ENCODE measurements around the gene EMB.
"Not testable (repeated sequence)": the region's sequence is repeated elsewhere in the genome, so short reads cannot be mapped to it uniquely, and the experiment has no call there.

Gene EMB

DNA sequence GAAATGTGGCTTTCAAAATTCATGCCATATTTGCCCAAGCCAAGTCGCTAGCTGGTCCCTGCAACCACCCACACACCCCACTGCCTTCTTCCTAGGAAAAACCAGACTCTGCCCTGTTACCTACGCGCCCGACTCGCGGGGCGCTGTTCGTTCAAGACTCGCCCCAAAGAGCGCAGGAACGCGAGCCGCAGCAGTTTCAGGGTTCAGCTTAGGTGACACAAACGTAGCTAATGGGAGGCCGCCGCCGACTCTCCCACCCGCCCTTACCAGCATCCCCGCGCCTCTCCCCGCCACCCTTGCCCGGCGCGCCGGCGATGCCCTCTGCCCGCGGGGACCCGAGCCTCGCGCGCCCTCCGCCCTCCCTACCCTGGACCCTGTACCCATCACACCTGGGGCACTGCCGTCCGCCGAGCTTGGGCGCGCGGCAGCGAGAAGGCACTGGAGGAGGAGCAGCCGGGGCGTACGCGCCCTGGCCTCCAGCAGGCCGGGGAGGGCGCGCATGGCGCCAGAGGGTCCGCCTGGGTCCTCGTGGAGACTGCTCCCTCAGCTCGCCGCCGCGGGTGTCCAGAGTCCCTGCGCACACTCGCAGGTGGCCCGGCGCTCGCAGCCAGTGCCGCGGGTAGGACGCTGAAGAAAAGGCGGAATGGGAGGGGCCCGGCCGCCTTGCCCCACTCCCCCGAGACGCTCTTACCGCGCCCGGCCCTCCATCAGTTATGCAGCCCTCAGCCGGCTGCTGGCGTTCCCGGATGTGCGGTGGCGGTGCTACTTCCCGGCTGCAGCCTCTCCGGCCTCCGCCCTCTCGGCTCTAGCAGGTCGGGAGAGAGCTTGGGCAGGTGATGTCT, at the start of gene EMB:
EMB (minus strand) TSS at position 638 of the 842 bp plus-strand sequence; CDS start at position 501, 137 bp downstream.
- DNase-seq (ENCODE audit: low read depth in 2 of 2), result peak; percentile 70 to 79

GRCh38 chr5:50489491-50489890, 48.4 kb upstream of the EMB start:
- peak in 1 of 2 donors; percentile 2 for DNase-seq (ENCODE audit: low read depth in 2 of 2)

GRCh38 chr5:50478790-50479189, 37.7 kb upstream of the EMB start:
- DNase-seq (ENCODE audit: low read depth in 2 of 2), result not testable (repeated sequence)

DNA sequence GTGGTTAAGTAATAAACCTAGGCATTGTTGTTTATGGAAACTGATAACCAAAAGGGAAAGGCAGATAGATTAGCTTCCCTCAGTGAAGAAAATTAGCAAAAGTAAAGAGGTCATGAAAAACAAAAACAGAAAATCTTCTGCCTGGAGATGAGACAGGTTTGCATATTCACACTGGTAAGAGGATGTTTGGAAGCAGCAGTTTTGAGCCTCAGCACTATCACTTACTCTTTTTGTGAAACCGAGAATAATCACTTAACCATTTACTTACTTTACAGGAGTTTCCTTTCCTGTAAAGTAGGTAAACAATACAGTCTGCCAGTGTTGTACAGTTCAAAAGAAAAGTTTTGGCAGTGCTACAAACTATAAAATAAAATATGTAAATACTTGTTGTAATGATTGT, 35.5 kb upstream of the EMB start:
- DNase-seq (ENCODE audit: low read depth in 2 of 2), result no peak

DNA sequence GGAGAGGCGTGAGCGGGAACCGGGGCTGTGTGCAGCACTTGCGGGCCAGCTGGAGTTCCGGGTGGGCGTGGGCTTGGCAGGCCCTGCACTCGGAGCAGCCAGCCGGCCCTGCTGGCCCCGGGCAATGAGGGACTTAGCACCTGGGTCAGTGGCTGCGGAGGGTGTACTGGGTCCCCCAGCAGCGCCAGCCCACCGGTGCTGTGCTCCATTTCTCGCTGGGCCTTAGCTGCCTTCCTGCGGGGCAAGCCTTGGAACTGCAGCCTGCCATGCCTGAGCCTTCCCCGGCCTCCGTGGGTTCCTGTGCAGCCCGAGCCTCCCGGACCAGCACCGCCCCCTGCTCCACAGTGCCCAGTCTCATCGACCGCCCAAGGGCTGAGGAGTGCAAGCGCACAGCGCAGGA, 23.9 kb upstream of the EMB start:
- DNase-seq (ENCODE audit: low read depth in 2 of 2), result not testable (repeated sequence)

DNA sequence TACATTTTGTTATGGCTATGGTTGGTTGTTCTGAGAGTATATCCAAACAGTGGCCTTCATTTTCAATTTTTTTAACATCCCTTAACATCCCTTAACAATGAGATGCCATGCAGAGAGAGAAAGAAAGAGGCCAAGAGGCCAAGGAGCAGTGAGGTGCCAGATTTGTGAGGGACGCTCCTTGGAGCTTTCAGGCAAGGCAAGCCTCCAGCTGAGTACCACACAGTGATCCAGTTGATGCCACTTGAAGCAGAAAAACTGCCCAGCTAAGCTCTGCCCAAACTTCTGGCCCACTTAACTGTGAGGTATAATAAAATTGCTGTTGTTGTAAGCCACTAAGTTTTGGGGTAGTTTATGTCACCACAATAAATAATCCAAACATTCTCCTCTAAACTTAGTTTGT, 22.6 kb upstream of the EMB start:
- no peak for DNase-seq (ENCODE audit: low read depth in 2 of 2)

DNA sequence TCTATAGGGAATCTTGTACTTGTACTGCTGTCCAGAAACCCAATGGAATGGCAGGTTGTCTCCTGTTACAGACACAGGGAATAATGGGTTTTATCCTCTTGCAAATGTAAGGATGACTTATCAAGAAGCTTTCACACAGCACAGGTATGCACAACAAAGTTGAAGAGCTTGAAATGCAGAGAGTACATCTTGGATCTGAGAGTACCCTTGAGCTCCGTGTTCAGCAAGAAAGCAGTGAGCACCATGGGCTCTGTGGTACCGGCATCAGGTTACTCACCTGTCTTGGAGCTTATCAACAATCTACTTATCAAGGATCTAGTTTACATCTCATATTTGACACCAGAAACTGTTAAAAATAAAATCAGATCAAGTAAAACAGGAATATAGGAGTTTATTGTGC, 22.0 kb upstream of the EMB start:
- no peak for DNase-seq (ENCODE audit: low read depth in 2 of 2)

- not testable (repeated sequence) for DNase-seq (ENCODE audit: low read depth in 2 of 2)
These were observed 21.5 kb upstream of the EMB start for GRCh38 chr5:50462579-50462978.

DNA sequence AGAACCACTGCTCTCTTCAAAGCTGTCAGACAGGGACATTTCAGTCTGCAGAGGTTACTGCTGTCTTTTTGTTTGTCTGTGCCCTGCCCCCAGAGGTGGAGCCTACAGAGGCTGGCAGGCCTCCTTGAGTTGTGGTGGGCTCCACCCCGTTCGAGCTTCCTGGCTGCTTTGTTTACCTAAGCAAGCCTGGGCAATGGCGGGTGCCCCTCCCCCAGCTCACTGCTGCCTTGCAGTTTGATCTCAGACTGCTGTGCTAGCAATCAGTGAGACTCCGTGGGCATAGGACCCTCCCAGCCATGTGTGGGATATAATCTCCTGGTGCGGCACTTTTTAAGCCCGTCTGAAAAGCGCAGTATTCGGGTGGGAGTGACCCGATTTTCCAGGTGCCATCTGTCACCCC, 17.3 kb upstream of the EMB start:
- DNase-seq (ENCODE audit: low read depth in 2 of 2), result not testable (repeated sequence)

GRCh38 chr5:50449241-50449640, 8.2 kb upstream of the EMB start:
- not testable (repeated sequence) for DNase-seq (ENCODE audit: low read depth in 2 of 2)

- no peak for DNase-seq (ENCODE audit: low read depth in 2 of 2)
These were observed 6.9 kb upstream of the EMB start for GRCh38 chr5:50447941-50448340.

DNA sequence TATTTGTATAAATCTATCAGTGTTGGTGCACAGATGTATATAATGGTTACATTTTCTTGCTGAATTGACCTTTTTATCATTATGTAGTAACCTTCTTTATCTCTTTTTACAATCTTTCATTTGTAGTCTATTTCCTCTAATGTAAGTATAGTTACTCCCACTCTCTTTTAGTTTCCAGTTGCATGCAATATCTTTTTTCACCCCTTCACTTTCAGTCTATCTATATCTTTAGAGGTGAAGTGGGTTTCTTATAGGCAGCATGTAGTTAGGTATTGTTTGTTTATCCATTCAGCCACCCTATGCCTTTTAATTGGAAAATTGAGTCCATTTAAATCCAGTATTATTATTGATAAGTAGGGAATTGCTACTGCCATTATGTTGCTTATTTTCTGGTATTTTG, 6.1 kb upstream of the EMB start:
- DNase-seq (ENCODE audit: low read depth in 2 of 2), result no peak

DNA sequence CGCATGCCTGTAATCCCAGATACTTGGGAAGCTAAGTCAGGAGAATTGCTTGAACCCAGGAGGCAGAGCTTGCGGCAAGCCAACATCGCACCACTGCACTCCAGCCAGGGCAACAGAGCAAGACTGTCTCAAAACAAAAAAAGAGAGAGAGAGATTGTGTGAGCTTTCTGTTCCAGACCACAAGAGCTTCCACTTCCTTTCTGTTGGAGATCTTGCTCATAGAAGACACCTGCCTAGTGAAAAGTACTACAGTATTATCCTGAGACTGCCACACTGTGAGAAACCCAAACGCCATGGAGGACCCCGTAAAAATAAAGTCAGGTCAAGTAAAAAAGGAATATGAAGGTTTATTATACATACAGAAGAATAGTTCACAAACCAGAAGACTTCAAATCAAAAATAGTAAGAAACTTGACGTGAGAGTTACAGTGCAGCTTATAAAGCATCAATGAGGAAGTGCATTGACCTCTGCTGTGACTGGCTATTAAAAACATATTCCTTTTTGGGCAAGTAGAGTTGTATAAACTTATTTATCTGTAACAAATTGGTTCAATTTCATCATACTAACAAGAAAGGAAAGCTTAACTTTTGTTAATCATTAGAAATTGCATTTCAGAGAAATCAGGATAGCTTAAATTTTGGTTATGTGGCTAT, 4.3 kb upstream of the EMB start:
- DNase-seq (ENCODE audit: low read depth in 2 of 2), result no peak

DNA sequence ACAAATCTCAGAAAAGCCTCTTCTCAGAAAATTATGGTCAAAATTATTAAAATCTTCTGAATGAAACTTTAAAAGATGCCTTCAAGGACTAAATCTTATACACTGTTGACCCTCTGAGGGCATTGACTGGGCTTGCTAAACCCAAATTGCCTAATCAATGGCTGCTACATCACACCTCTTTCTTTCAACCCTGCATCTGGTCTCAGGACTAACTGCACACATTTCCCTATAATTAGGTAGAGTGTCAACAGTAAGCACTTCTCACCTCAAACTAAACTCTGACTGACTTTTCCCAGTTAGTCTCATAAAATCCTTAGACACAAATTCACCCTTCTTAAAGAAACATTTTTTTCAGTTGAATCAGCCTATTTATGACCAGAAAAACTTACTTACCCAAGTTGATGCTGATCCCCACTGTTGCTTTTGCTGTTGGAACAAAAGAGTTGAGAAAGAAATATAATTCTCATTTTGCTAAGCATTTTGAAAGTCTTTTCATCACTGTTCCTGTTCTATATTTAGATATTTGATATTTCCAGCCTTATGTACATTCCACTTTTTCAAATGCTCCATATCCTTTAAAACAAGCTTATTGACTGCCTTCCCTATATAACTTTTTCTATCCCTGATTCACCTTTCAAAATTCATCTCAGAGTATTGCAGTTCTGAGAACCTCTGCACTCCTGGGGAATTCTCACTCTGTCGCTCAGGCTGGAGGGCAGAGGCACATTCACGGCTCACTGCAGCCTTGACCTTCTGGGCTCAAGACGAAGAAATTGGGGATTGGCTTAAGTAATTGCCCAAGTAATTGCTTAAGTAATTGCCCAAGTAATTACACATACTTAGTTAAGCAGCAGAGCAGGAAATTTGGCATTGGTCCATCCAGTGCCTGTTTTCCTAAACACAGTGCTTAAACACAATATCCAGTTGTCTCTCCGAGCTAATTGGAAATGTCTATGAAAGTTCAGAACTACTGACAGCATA, 1.8 kb upstream of the EMB start:
- DNase-seq (ENCODE audit: low read depth in 2 of 2), result not testable (repeated sequence)

DNA sequence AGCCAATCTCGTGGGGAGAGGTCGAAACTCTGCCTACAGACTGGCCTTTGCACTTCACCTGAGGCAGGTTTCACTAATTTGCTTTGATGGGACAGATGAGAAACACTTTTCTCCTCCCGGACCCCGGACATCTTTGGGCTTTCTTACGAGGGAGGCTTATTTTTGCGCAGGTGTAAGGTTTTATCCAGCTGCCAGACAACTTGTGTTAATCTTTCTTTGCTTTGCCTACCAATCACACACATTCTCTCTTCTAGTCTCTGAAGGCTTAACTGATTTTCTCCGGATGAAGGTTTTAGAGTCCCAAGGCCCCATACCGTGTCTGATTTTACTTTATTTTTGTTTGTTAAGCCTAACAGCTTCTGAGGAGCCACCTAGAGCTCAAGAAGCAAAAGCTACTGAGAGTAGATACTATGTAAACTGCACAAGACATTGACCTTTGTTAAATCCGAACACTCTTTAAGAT, 436 bp upstream of the EMB start:
- no peak for DNase-seq (ENCODE audit: low read depth in 2 of 2)

DNA sequence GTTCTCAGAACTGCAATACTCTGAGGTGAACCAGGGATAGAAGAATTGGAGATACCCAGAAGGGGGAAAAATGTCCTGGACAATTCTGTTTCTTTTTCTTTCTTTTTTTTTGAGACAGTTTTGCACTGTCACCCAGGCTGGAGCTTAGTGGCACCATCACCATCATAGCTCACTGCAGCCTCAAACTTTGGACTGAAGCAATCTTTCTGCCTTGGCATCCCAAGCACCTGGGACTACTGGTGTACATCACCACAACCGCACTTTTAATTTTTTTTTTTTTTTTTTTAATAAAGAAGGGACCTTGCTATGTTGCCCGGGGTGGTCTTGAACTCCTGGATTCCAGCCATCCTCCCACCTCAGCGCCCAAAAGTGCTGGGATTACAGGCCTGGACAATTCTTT, 1.9 kb downstream of the EMB start:
- DNase-seq (ENCODE audit: low read depth in 2 of 2), result no peak

- not testable (repeated sequence) for DNase-seq (ENCODE audit: low read depth in 2 of 2)
These were observed 3.0 kb downstream of the EMB start for GRCh38 chr5:50438060-50438459.

GRCh38 chr5:50435168-50435567, 5.9 kb downstream of the EMB start:
- no peak for DNase-seq (ENCODE audit: low read depth in 2 of 2)

GRCh38 chr5:50431133-50431904, 9.8 kb downstream of the EMB start:
- DNase-seq (ENCODE audit: low read depth in 2 of 2), result not testable (repeated sequence)

DNA sequence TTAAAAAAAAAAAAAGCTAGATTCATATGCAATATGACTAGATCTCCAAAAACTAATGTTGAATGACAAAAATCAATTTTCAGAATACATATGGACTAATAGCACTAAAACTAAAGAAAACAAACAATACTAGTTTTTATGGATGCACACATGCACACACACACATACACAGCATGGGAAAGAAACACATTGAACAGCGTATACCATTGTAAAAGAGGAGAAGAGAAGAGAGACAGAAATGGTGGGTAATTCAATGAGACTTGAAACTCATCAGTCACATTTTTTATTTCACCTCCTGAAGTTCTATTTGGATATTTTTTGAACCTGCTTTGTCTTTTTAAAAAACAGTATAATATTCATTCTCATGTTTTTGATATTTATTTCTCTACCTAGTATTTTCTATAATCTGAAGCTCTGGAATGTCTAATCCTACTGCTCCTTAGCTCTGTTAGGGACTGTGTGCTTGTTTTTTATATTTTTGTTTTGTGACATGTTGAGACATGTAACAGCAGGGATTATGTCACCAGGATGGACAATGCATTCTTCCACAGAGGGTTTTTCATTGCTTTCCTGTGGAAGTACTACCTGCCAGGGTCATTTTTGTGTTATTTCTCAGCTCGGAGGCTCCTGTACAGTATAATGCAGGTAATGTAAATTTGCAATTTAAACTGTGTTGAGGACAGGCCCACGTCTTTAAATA, 17.8 kb downstream of the EMB start:
- not testable (repeated sequence) for DNase-seq (ENCODE audit: low read depth in 2 of 2)

Measured in stimulated activated CD4-positive, alpha-beta T cell treated with anti-CD3 and anti-CD28 coated beads, Interleukin-15, amount 100 ng/mL, for 48 hours (primary cell).